IMR-90 (cell line): ENCODE data around the gene DUS2. TPM values are rescaled to one million over a fixed set of nuclear protein-coding genes. Genes with fewer than 3 reads are reported as not detected.
A peak's percentile ranks its signal among the peaks of the same experiment; 100 is the strongest.

Experiments
- ATAC-seq: fragments of 200-7000 bp; cut with Tn5 transposase; 2 replicates; pipeline ENCODE4 v1.9.1; 2020; ENCODE audit warnings: low read depth, mild to moderate bottlenecking, moderate library complexity
- BruUV-seq: library from RNA; stranded (reverse); fragments of 400-500 nt; replicated peaks from 2 replicates; lab custom pipeline; 2021; lab: Mats Ljungman, UMichigan
- CTCF ChIA-PET: fragments of 300-600 bp; formaldehyde crosslinking; extraction: SDS; loops from one replicate; lab custom pipeline; 2021; ENCODE audit warnings: antibody characterized with exemption; lab: Yijun Ruan, JAX
- POLR2A ChIA-PET: fragments of 300-600 bp; sonication (Branson Sonifier 250); formaldehyde crosslinking; loops from one replicate; lab custom pipeline; 2022; ENCODE audit warnings: antibody characterized with exemption; ENCODE audit not compliant: unreplicated experiment; lab: Charles Lee
- DNase-seq: peaks from one replicate; pipeline ENCODE4 v3.0.0; 2013
- H2AFZ ChIP-seq: replicated peaks from 2 replicates; pipeline ENCODE3; 2013; ENCODE audit warnings: low read length, mild to moderate bottlenecking; ENCODE audit not compliant: poor library complexity
- H2AK5ac ChIP-seq: 2 replicates; pipeline ENCODE4 v1.6.1; 2013; ENCODE audit warnings: low read depth, low read length, inconsistent platforms
- H2AK9ac ChIP-seq: replicated peaks from 2 replicates; pipeline ENCODE3; 2013; ENCODE audit warnings: mild to moderate bottlenecking, low read depth, low read length, moderate library complexity; ENCODE audit not compliant: poor library complexity
- H2BK120ac ChIP-seq: 2 replicates; pipeline ENCODE4 v1.6.1; 2013; ENCODE audit warnings: low read depth, low read length, inconsistent platforms
- H2BK15ac ChIP-seq: 3 replicates; pipeline ENCODE4 v1.6.1; 2013; ENCODE audit warnings: low read depth, low read length, inconsistent platforms
- H2BK20ac ChIP-seq: 2 replicates; pipeline ENCODE4 v1.6.1; 2013; ENCODE audit warnings: low read depth, mild to moderate bottlenecking, inconsistent platforms, low read length, moderate library complexity
- H2BK5ac ChIP-seq: 2 replicates; pipeline ENCODE4 v1.6.1; 2013; ENCODE audit warnings: mild to moderate bottlenecking, low read depth, low read length, inconsistent platforms; ENCODE audit not compliant: poor library complexity, severe bottlenecking
- H3K14ac ChIP-seq: replicated peaks from 2 replicates; pipeline ENCODE4 v1.6.1; 2013; ENCODE audit warnings: low read depth, low read length, inconsistent platforms
- H3K18ac ChIP-seq: 2 replicates; pipeline ENCODE4 v1.6.1; 2013; ENCODE audit warnings: low read depth, low read length, control low read depth
- H3K23ac ChIP-seq: 2 replicates; pipeline ENCODE4 v1.6.1; 2013; ENCODE audit warnings: low read depth, low read length, inconsistent platforms
- H3K27ac ChIP-seq: 2 replicates; pipeline ENCODE4 v1.5.1; 2013; ENCODE audit warnings: mild to moderate bottlenecking, control low read depth, low read length; ENCODE audit not compliant: insufficient read depth
- H3K27me3 ChIP-seq: 2 replicates; pipeline ENCODE4 v1.6.1; 2013; ENCODE audit warnings: low read length; ENCODE audit not compliant: control insufficient read depth, insufficient read depth
- H3K36me3 ChIP-seq: 2 replicates; pipeline ENCODE4 v1.6.1; 2013; ENCODE audit warnings: low read length, mixed read lengths; ENCODE audit not compliant: control insufficient read depth, insufficient read depth
- H3K4ac ChIP-seq: 2 replicates; pipeline ENCODE4 v1.6.1; 2013; ENCODE audit warnings: low read depth, low read length, inconsistent platforms
- H3K4me1 ChIP-seq: 2 replicates; pipeline ENCODE4 v1.6.1; 2013; ENCODE audit warnings: low read length, mixed read lengths; ENCODE audit not compliant: control insufficient read depth, insufficient read depth
- H3K4me2 ChIP-seq: 2 replicates; pipeline ENCODE4 v1.6.1; 2013; ENCODE audit warnings: low read depth, mild to moderate bottlenecking, control low read depth, low read length, moderate library complexity
- H3K4me3 ChIP-seq: 2 replicates; pipeline ENCODE4 v1.5.1; 2013; ENCODE audit warnings: low read depth, mild to moderate bottlenecking, control low read depth, low read length, moderate library complexity; ENCODE audit not compliant: insufficient read depth
- H3K56ac ChIP-seq: 2 replicates; pipeline ENCODE4 v1.6.1; 2013; ENCODE audit warnings: low read length, inconsistent platforms; ENCODE audit not compliant: insufficient read depth; ENCODE audit errors: extremely low read depth
- H3K79me1 ChIP-seq, 2 experiments: 2 replicates each; pipeline ENCODE4 v1.6.1; 2013; ENCODE audit warnings: low read length in 2 of 2, inconsistent platforms in 1 of 2, low read depth in 1 of 2
- H3K9ac ChIP-seq: 2 replicates; pipeline ENCODE4 v1.6.1; 2013; ENCODE audit warnings: low read depth, low read length, control low read depth
- H3K9me1 ChIP-seq: 2 replicates; pipeline ENCODE4 v1.6.1; 2013; ENCODE audit warnings: low read length, inconsistent platforms; ENCODE audit not compliant: insufficient read depth
- H3K9me3 ChIP-seq: 2 replicates; pipeline ENCODE4 v1.6.1; 2013; ENCODE audit warnings: low read length; ENCODE audit not compliant: control insufficient read depth, insufficient read depth
- H4K20me1 ChIP-seq: 2 replicates; pipeline ENCODE4 v1.6.1; 2013; ENCODE audit warnings: low read length, inconsistent platforms; ENCODE audit not compliant: insufficient read depth
- H4K5ac ChIP-seq: 2 replicates; pipeline ENCODE4 v1.6.1; 2013; ENCODE audit warnings: mild to moderate bottlenecking, low read depth, low read length, control low read depth
- H4K8ac ChIP-seq, 2 experiments: 2 replicates each; pipeline ENCODE4 v1.6.1; 2013; ENCODE audit warnings: low read depth in 2 of 2, low read length in 2 of 2, control low read depth in 1 of 2, inconsistent platforms in 1 of 2
- H4K91ac ChIP-seq: 2 replicates; pipeline ENCODE4 v1.6.1; 2013; ENCODE audit warnings: low read depth, low read length, inconsistent platforms; ENCODE audit not compliant: insufficient read depth
- BHLHE40 ChIP-seq: fragments of 150-350 bp; IDR thresholded peaks from 2 replicates; pipeline ENCODE4 v1.6.1; 2016; ENCODE audit warnings: mild to moderate bottlenecking, low read depth, low read length
- CTCF ChIP-seq: conservative IDR thresholded peaks from 2 replicates; pipeline ENCODE4 v1.5.1; 2012; ENCODE audit warnings: mild to moderate bottlenecking, low read depth, low read length, improper control_type of control experiment
- MAZ ChIP-seq: IDR thresholded peaks from 2 replicates; pipeline ENCODE4 v1.6.1; 2012; ENCODE audit warnings: low read depth, mild to moderate bottlenecking, low read length, improper control_type of control experiment, moderate library complexity, borderline replicate concordance
- POLR2A ChIP-seq: IDR thresholded peaks from 2 replicates; pipeline ENCODE4 v1.6.1; 2012; ENCODE audit warnings: mild to moderate bottlenecking, low read depth, low read length
- USF2 ChIP-seq: fragments of 150-350 bp; IDR thresholded peaks from 2 replicates; pipeline ENCODE4 v1.6.1; 2017; ENCODE audit warnings: mild to moderate bottlenecking, antibody characterized with exemption, low read length, low read depth
- WGBS, 2 experiments: methylation state at CpG; one replicate each; pipeline versions ENCODE4 v1.1.5 to v1.1.7; 2013; ENCODE audit warnings: missing lambda C conversion rate in 2 of 2; ENCODE audit not compliant: insufficient read length in 1 of 2; ENCODE audit errors: extremely low coverage in 2 of 2; 5-methylcytosine and 5-hydroxymethylcytosine counted together
- dilution Hi-C: fragments of 300-500 bp; cut with HindIII; formaldehyde crosslinking; loops from one replicate; pipeline ENCODE4 v1.14.3; 2018; ENCODE audit warnings: low sequenced_read_pairs; ENCODE audit not compliant: unreplicated experiment
- in situ Hi-C: fragments of 300-500 bp; cut with MboI; formaldehyde crosslinking; loops from 3 replicates; pipeline ENCODE4 v1.14.3; 2019; ENCODE audit warnings: low sequenced_read_pairs, inconsistent platforms, mixed read lengths
- intact Hi-C: fragments of 100-400 bp; cut with micrococcal nuclease; formaldehyde crosslinking; loops from 2 replicates; pipeline ENCODE4 v1.10.0; 2022
- polyA plus RNA-seq, 3 experiments: library from polyadenylated mRNA; depleted of rRNA; stranded (reverse); fragments of >200 nt; gene quantifications; 2 replicates each; pipeline ENCODE4 v1.2.3, GENCODE V29; 2012; ENCODE audit warnings: low replicate concordance in 1 of 3
- total RNA-seq: library from RNA; depleted of rRNA; stranded (reverse); fragments of >200 nt; gene quantifications from 2 replicates; pipeline ENCODE4 v1.2.3, GENCODE V29; 2012

The DUS2 gene
- total and polyA plus RNA-seq, 2 of the 4 experiments (the other 2 are of a cell fraction): 15.8 to 30.5 TPM

- Histone ChIP-seq H4K5ac (no peak within 1 kb of the TSS), H3K79me1 (no peaks in the 10 kb centered on the region), H2BK120ac (no peak within 1 kb of the TSS), H3K36me3 (no peaks in the 10 kb centered on the region), H3K23ac (no peak within 1 kb of the TSS), H4K8ac (no peak within 1 kb of the TSS), H2AK9ac (no peak within 1 kb of the TSS), H3K4ac (no peak within 1 kb of the TSS), H3K4me1 (peaks cover 1% of the 10 kb centered on the region; the same call in 1 of the 2 replicates), H3K4me2 (no peak within 1 kb of the TSS), H3K9me3 (no peaks in the 10 kb centered on the region), H3K18ac (no peak within 1 kb of the TSS), H3K27ac (no peak within 1 kb of the TSS), H2BK15ac (no peak within 1 kb of the TSS), H3K14ac (no peak within 1 kb of the TSS), H3K56ac (no peak within 1 kb of the TSS), H4K91ac (no peak within 1 kb of the TSS), H2AK5ac (no peak within 1 kb of the TSS), H2AFZ (peak within 1 kb of the TSS; percentile 43), H2BK20ac (no peak within 1 kb of the TSS), H2BK5ac (no peak within 1 kb of the TSS), H3K27me3 (peaks cover 29% of the 10 kb centered on the region), H3K4me3 (no peak within 1 kb of the TSS), H4K20me1 (no peaks in the 10 kb centered on the region; the same call in 1 of the 2 replicates), H3K9me1 (no peaks in the 10 kb centered on the region), H3K9ac (no peak within 1 kb of the TSS)
- intact Hi-C loops (no loop called here), dilution Hi-C loops (no loop called here), in situ Hi-C loops (loop anchor here (10.0 kb wide), 1 partner anchor 245 kb away; no protein-coding TSS in a partner anchor)
- no peak for ATAC-seq
- WGBS, 2 experiments: 65% methylated on average over 22 of the region's 62 CpGs; no CpG with 5 or more reads in 1 of the 2 experiments
- POLR2A ChIA-PET: no interaction called here
- DNase-seq: no peak
- no peak for TF ChIP-seq MAZ
- TF ChIP-seq BHLHE40: no peak
- TF ChIP-seq POLR2A: no peak
- no peak for TF ChIP-seq USF2
- TF ChIP-seq CTCF: peak; percentile 46
- no TSS peak for BruUV-seq
- CTCF ChIA-PET: no interaction called here
These were observed 43.0 kb upstream of the DUS2 start, which contains the start of gene DPEP3 for GRCh38 chr16:67979955-67980678. Gene DPEP3 (minus strand): TSS chr16:67980499. CDS start chr16:67980380, 119 bp downstream.
